ACC112 (cell line): ENCODE results near the gene PAQR5.
"Not testable (repeated sequence)": the region's sequence is repeated elsewhere in the genome, so short reads cannot be mapped to it uniquely, and the experiment has no call there.

Experiments used
- H2AFZ ChIP-seq: fragments of 200-600 bp; sonication (generic); one replicate; pipeline ENCODE4 v1.6.0; 2017; ENCODE audit warnings: antibody characterized with exemption, low read length; ENCODE audit not compliant: unreplicated experiment
- H3K27ac ChIP-seq: fragments of 200-600 bp; sonication (generic); 2 replicates; pipeline ENCODE4 v1.5.1; 2014; ENCODE audit warnings: low read depth, mild to moderate bottlenecking, antibody characterized with exemption, low read length, moderate library complexity
- H3K27me3 ChIP-seq: fragments of 200-600 bp; sonication (generic); 2 replicates; pipeline ENCODE4 v1.6.1; 2014; ENCODE audit warnings: mild to moderate bottlenecking, antibody characterized with exemption, low read length, moderate library complexity, mixed read lengths; ENCODE audit not compliant: insufficient read depth
- H3K36me3 ChIP-seq: fragments of 200-600 bp; sonication (generic); 2 replicates; pipeline ENCODE4 v1.6.1; 2016; ENCODE audit warnings: mild to moderate bottlenecking, antibody characterized with exemption, low read length, moderate library complexity, mixed read lengths; ENCODE audit not compliant: insufficient read depth
- H3K4me1 ChIP-seq: fragments of 200-600 bp; sonication (generic); one replicate; pipeline ENCODE4 v1.6.1; 2016; ENCODE audit warnings: low read length, mixed read lengths; ENCODE audit not compliant: insufficient read depth, unreplicated experiment, control insufficient read depth
- H3K4me3 ChIP-seq: fragments of 200-600 bp; sonication (generic); 2 replicates; pipeline ENCODE4 v1.5.1; 2014; ENCODE audit warnings: mild to moderate bottlenecking, low read depth, low read length
- H3K79me2 ChIP-seq: fragments of 200-600 bp; sonication (generic); one replicate; pipeline ENCODE4 v1.6.0; 2016; ENCODE audit warnings: low read length; ENCODE audit not compliant: control insufficient read depth, unreplicated experiment, insufficient read depth

PAQR5 gene

DNA sequence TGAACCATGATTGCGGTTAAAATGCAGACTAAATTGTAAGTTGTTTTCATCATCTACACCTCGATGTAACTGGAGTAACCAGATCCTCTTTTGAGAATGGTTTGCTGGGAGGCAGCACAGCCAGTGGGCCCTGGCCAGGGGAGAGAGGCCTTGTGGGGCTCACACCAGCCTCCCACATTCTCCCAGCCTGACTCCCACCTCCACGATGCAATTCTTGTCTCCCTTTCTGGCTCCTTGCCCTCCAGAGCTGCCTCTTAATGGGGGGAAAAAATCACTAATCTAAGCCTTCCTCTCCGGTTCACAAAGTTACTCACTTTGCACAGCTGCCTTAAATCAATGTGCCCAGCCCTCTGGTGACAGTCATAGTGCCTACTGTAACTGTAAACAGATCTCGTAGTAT lies 17.9 kb upstream of the PAQR5 start:
- H3K79me2 ChIP-seq: no peaks in the 10 kb centered on the region
- no peak overlapping the region for H3K27ac ChIP-seq
- H3K4me3 ChIP-seq: no peak overlapping the region
- H3K27me3 ChIP-seq: 0 out of 2 replicates have a peak, but pooled peaks cover 3% of the 10 kb centered on the region
- H3K4me1 ChIP-seq: no peaks in the 10 kb centered on the region
- H2AFZ ChIP-seq: no peak overlapping the region
- H3K36me3 ChIP-seq: no peaks in the 10 kb centered on the region

DNA sequence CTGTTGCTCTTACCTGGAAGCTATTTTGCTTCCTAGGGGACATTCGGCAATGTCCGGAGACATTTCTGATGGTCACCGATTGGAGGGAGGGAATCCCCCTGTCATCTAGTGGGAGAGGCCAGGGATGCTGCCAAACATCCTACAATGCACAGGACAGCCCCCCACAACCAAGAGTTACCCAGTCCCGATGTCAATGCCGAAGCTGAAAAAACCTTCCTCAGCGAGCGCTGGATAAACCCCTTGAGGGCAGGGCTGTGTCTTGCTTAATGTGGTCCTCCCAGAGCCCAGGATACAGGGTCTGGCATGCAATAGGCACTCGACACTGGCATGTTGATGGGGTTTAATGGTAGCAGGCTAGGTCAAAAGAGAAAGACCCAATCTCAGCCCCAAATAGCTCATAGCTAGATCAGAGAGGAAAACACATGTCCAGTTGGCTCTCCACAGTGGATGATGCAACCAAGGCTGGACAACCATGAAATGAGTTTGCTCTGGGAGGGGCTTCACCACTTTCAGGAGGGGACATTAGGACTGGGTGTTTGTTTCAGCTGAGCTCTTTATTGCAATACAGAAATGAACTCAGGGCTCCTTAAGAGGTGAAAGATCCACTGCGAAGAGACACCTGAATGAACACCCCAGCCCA lies 16.5 kb upstream of the PAQR5 start:
- Histone ChIP-seq H3K79me2 (no peaks in the 10 kb centered on the region), H3K4me3 (no peak overlapping the region), H3K27ac (no peak overlapping the region), H2AFZ (no peak overlapping the region), H3K4me1 (no peaks in the 10 kb centered on the region), H3K36me3 (no peaks in the 10 kb centered on the region), H3K27me3 (no peaks in the 10 kb centered on the region)

DNA sequence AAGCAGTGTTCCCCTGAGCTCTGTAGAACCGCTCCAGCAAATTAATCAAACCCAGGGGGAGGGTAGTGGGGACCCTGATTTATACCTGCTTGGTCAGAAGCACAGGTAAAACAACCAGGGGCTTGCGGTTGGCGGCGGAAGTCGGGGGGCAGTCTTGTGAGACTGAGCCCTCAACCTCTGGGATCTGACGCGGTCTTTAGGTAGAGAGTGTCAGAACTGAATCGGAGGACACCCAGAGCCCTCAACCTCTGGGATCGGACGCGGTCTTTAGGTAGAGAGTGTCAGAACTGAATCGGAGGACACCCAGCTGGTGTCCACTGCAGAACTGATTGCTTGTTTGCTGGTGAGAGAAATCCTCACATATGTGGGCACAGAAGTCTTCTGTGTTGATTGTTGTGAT lies 12.9 kb upstream of the PAQR5 start:
- Histone ChIP-seq H3K27ac (no peak overlapping the region), H2AFZ (no peak overlapping the region), H3K4me3 (no peak overlapping the region), H3K27me3 (no peaks in the 10 kb centered on the region), H3K36me3 (no peaks in the 10 kb centered on the region), H3K4me1 (no peaks in the 10 kb centered on the region), H3K79me2 (no peaks in the 10 kb centered on the region)

DNA sequence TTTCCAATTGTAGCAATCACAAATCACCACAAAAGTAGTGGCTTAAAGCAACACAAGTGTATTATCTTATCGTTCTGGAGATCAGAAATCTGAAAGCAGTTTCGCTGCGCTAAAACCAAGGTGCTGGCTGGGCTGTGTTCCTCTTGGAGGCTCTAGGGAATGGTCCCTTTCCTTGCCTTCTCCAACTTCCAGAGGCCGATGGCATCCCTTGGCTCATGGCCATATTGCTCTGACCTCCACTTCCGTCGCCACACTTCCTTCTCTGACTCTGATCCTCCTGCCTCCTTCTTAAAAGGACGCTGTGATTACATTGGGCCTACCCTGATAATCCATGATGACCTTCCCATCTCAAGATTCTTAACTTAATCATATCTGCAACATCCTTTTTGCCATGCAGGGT lies 10.7 kb upstream of the PAQR5 start:
- Histone ChIP-seq H3K27ac (no peak overlapping the region), H3K79me2 (no peaks in the 10 kb centered on the region), H3K27me3 (no peaks in the 10 kb centered on the region), H2AFZ (no peak overlapping the region), H3K4me1 (no peaks in the 10 kb centered on the region), H3K36me3 (no peaks in the 10 kb centered on the region), H3K4me3 (no peak overlapping the region)

DNA sequence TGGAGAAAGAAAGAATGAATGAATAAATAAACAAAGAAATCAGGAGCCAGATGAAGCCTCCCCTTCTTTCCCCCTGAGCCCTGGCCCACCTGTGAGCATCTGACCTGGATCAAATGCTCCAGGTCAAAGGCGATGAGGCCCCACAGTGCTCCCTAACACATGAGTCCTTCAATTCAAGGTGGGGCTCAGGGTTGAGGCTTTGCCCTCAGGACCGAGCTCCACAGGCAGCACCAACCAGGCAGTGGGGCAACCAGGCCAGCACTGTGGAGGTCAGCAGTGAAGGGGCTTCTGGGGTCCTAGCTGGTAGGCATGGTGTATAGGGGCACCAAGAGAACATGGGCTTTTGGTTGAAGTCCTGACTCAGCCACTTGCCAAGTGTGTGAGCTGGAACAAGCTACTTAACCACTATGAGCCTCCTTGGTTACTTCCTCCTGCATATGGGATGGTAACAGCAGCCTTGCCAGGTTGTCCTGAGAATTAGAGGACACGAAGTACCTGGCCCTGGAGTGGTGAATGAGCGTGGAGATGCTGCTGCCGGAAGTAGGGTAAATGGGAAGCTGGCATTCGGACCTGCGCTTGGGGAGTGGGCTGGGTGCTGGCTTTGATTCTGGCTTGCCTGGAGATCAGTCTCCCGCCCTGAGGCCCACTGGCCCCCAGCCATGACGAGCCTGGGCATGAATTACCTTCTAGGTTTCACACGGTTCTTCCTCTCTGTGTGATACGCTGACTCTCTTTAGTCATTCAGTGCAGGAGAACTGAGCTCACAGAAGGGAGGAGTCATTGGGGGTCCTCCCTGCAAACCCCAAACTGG lies 10.0 kb upstream of the PAQR5 start:
- Histone ChIP-seq H3K79me2 (no peaks in the 10 kb centered on the region), H3K36me3 (no peaks in the 10 kb centered on the region), H3K4me3 (no peak overlapping the region), H3K4me1 (no peaks in the 10 kb centered on the region), H2AFZ (no peak overlapping the region), H3K27me3 (no peaks in the 10 kb centered on the region), H3K27ac (no peak overlapping the region)

DNA sequence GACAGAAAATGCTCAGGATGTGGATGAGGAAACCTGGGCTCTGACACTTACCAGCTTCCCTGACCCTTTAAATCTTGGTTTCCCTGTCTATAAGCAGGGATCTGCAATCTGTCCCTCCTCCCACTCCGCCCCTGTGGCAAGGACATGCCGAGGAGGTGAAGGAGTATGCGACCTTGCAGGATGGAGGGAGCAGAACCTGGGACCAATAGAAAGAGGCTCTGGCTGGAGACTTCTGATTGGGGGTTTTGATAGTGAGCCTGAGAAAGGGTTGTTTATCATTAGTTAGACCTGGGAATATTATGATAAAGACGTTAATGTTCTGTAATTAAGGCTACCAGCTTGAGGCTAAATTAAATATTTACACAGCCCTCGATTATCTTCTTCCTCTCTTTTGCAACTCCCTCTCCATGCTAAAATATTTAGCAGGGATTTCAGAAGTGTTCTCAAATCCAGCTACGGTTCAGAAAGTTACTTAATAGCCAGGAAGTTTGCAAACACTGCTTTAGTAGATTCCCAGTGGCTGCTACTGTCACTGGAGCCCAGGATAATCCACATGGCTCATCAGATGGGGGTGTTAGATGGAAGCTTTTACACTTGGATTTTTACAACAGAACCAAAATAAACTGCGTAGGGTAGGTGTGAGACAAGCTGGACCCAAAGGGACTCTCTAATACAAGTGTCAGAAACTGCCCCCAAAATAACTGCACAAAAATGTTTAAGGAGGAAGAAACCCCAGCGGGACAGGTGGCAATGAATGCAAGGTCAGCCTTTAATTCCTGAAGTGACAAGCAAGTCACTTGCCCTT lies 9.2 kb upstream of the PAQR5 start:
- Histone ChIP-seq H3K4me3 (no peak overlapping the region), H2AFZ (no peak overlapping the region), H3K36me3 (no peaks in the 10 kb centered on the region), H3K79me2 (no peaks in the 10 kb centered on the region), H3K27ac (no peak overlapping the region), H3K4me1 (no peaks in the 10 kb centered on the region), H3K27me3 (no peaks in the 10 kb centered on the region)

DNA sequence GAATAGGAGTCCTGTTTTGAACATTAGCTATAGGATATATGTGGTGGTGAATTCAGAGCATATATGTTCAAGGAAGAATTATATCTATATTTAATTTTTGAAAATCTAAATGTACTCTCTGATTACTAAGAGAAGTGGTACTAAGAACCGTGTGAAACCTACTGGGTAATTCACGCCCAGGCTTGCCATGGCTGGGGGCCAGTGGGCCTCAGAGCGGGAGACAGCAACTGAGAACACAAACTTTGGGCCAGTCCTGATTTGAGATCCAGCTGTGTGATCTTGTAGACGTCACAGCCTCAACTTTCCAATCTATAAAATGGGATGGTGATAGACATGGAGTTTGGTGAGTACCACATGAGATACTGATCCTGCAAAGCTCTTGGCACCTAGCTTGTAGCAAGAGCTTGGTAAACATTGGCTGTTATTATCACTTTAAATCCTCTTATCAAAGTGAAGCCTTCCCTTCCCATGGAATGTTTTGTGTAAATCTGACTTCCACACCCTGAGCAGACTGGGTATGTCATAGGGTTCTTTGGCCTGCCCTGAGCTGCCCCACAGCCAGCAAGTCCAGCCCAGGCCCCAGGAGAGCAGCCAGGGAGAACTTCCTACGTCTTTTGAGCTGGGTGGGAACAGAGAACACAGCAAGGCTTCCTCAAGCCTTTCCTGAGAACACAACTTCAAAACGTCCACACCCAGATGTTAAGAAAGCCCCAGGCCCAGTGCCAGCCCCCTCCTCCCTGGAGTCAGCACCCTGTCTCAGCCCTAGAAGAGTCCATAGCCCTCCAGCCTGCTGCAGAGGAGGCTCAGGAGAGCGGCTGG lies 8.2 kb upstream of the PAQR5 start:
- H3K4me1 ChIP-seq: no peaks in the 10 kb centered on the region
- no peaks in the 10 kb centered on the region for H3K36me3 ChIP-seq
- no peaks in the 10 kb centered on the region for H3K79me2 ChIP-seq
- no peak overlapping the region for H3K27ac ChIP-seq
- H3K4me3 ChIP-seq: no peak overlapping the region
- H2AFZ ChIP-seq: no peak overlapping the region
- no peaks in the 10 kb centered on the region for H3K27me3 ChIP-seq

DNA sequence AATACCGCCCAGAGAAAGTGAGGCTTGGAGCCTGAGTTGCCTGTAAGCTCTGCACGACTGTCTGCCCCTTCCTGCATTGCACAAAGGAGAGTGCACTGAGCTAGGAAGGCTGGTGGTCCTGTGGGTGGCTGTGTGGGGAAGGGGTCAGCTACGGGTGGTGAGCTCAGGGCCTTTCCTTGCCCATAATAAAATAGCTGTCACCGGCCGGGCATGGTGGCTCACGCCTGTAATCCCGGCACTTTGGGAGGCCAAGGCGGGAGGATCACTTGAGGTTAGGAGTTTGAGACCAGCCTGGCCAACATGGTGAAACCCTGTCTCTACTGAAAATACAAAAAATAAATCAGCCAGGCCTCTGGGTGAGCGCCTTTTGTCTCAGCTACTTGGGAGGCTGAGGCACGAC lies 7.1 kb upstream of the PAQR5 start:
- H2AFZ ChIP-seq, H3K36me3 ChIP-seq, H3K4me1 ChIP-seq, H3K79me2 ChIP-seq, H3K4me3 ChIP-seq, H3K27me3 ChIP-seq, H3K27ac ChIP-seq: not testable (repeated sequence)

DNA sequence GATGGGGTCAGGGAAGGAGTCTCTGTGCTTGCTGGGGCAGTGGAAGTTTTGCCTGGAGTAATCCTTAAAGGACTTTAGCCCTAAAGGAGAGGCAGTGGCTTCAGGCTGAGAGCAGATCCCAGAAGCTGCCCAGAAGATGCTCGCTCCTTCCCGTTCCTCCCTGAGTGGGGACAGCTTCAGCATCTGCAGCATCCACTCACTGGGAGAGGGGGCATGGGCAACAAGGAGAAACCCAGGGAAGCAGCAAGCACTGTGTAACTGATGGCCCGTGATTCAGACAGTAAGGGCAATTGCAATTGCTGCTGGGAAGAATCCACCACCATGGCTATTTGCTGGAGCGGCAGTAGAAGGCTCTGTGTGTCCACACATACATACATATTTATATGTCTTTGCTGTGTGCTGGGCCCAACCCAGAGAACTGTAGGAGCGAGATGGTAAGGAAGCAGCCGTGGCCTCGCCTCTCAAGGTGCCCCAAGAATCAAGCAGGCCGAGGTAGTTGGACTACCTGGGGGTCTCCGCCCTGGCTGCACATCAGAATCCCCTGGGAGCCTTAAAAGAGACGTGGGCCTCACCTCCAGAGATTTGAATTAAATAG lies 5.8 kb upstream of the PAQR5 start:
- no peaks in the 10 kb centered on the region for H3K27me3 ChIP-seq
- H3K36me3 ChIP-seq: no peaks in the 10 kb centered on the region
- no peaks in the 10 kb centered on the region for H3K4me1 ChIP-seq
- H3K27ac ChIP-seq: no peak overlapping the region
- H2AFZ ChIP-seq: no peak overlapping the region
- H3K79me2 ChIP-seq: no peaks in the 10 kb centered on the region
- no peak overlapping the region for H3K4me3 ChIP-seq
